Measurements from ENCODE around the gene PGD. TPM values are rescaled to one million over a fixed set of nuclear protein-coding genes. Genes with fewer than 3 reads are reported as not detected.
"Not testable (repeated sequence)": the region's sequence is repeated elsewhere in the genome, so short reads cannot be mapped to it uniquely, and the experiment has no call there.

The PGD gene
- total RNA-seq, 1 donor from 2014 or later: 152 TPM

DNA sequence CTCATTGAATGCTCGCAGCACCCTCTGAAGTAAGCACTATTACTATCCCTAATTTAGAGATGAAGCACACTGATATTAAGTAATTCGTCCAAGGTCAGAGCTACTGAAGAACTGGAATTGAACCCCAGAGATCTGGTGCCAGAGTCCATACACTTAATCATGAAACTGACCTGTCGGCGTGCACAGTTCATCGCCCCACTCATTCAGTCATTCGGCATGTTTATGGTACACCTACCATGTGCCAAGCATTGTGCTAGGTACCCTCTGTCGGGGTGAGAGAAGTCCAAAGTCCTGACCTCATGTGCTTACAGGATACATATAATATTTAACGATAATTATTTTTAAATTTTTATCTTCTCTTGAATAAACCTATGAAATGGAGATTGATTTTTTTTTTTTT, 25.8 kb downstream of the PGD start:
- TF ChIP-seq, protein P1, sequence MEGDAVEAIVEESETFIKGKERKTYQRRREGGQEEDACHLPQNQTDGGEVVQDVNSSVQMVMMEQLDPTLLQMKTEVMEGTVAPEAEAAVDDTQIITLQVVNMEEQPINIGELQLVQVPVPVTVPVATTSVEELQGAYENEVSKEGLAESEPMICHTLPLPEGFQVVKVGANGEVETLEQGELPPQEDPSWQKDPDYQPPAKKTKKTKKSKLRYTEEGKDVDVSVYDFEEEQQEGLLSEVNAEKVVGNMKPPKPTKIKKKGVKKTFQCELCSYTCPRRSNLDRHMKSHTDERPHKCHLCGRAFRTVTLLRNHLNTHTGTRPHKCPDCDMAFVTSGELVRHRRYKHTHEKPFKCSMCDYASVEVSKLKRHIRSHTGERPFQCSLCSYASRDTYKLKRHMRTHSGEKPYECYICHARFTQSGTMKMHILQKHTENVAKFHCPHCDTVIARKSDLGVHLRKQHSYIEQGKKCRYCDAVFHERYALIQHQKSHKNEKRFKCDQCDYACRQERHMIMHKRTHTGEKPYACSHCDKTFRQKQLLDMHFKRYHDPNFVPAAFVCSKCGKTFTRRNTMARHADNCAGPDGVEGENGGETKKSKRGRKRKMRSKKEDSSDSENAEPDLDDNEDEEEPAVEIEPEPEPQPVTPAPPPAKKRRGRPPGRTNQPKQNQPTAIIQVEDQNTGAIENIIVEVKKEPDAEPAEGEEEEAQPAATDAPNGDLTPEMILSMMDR (IDR thresholded peaks at IDR 0.05): no peak

DNA sequence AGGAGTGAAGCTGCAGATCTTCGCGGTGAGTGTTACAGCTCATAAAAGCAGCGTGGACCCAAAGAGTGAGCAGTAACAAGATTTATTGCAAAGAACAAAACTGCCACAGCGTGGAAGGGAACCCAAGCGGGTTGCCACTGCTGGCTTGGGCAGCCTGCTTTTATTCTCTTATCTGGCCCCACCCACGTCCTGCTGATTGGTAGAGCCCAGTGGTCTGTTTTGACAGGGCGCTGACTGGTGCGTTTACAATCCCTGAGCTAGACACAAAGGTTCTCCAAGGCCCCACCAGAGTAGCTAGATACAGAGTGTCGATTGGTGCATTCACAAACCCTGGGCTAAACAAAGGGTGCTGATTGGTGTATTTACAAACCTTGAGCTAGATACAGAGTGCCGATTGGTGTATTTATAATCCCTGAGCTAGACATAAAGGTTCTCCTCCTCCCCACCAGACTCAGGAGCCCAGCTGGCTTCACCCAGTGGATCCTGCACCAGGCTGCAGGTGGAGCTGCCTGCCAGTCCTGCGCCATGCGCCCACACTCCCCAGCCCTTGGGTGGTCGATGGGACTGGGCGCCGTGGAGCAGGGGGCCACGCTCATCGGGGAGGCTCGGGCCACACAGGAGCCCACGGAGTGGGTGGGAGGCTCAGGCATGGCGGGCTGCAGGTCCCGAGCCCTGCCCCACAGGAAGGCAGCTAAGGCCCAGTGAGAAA, 27.1 kb downstream of the PGD start:
- not testable (repeated sequence) for H3K27me3 ChIP-seq; H3K4me1 ChIP-seq; H3K9me3 ChIP-seq; H3K27ac ChIP-seq; DNase-seq (ENCODE audit: low spot score in 2 of 2); H3K36me3 ChIP-seq; H3K4me3 ChIP-seq
- intact Hi-C loops (cut with DNase I): loop anchor here (5.0 kb wide), 1 partner anchor 549 kb away; no protein-coding TSS in a partner anchor

More for the DNA sequence above, 25.8 kb downstream of the PGD start:
- Histone ChIP-seq H3K36me3 (peaks cover 10 to 11% of the 10 kb centered on the region in 2 donors), H3K9me3 (no peaks in the 10 kb centered on the region), H3K4me3 (no peak overlapping the region), H3K27ac (no peak overlapping the region), H3K27me3 (no peaks in the 10 kb centered on the region), H3K4me1 (peaks cover 0 to 2% of the 10 kb centered on the region in 2 donors)
- intact Hi-C loops (cut with DNase I): loop anchor here (5.0 kb wide), 1 partner anchor 547 kb away; no protein-coding TSS in a partner anchor
- no peak for DNase-seq (ENCODE audit: low spot score in 2 of 2)

DNA sequence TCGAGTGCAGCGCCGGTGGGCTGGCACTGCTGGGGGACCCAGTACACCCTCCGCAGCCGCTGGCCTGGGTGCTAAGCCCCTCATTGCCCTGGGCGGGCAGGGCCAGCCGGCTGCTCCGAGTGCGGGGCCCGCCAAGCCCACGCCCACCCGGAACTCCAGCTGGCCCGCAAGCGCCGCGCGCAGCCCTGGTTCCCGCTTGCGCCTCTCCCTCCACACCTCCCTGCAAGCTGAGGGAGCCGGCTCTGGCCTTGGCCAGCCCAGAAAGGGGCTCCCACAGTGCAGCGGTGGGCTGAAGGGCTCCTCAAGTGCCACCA, 27.6 kb downstream of the PGD start:
- not testable (repeated sequence) for DNase-seq (ENCODE audit: low spot score in 2 of 2); H3K27ac ChIP-seq; H3K27me3 ChIP-seq; H3K36me3 ChIP-seq; H3K4me3 ChIP-seq; H3K9me3 ChIP-seq
- intact Hi-C loops (cut with DNase I): loop anchor here (5.0 kb wide), 1 partner anchor 549 kb away; no protein-coding TSS in a partner anchor
- peaks cover 5 to 11% of the 10 kb centered on the region in 2 donors for H3K4me1 ChIP-seq

DNA sequence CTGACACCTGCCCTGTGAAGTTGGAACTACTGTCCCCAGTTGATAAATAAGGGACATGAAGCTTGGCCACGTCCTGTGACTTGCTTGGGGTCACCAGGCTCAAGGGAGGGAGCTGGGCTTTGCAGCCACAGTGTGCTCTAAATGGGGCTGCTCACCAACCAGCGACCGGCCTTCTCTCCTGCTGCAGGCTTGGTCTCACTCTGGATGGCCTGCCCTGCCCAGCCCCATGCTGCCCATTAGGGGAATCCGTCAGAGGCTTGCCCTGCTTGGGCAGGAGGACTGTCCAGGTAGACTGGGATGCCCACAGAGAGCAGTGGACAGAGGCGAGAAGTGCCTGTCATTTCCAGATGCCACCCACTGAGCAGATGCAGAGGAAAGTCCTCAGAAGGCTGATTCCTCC, 30.1 kb downstream of the PGD start:
- TF ChIP-seq, protein P1 (IDR thresholded peaks at IDR 0.05): no peak
- H3K27ac ChIP-seq: no peak overlapping the region
- intact Hi-C loops (cut with DNase I): loop anchor here (1.0 to 5.0 kb wide), 2 partner anchors 52 to 552 kb away; no protein-coding TSS in a partner anchor
- no peak for DNase-seq (ENCODE audit: low spot score in 2 of 2)
- no peaks in the 10 kb centered on the region for H3K9me3 ChIP-seq
- H3K4me3 ChIP-seq: no peak overlapping the region
- no peaks in the 10 kb centered on the region for H3K27me3 ChIP-seq
- no peaks in the 10 kb centered on the region for H3K36me3 ChIP-seq
- peaks cover 5 to 12% of the 10 kb centered on the region in 2 donors for H3K4me1 ChIP-seq

DNA sequence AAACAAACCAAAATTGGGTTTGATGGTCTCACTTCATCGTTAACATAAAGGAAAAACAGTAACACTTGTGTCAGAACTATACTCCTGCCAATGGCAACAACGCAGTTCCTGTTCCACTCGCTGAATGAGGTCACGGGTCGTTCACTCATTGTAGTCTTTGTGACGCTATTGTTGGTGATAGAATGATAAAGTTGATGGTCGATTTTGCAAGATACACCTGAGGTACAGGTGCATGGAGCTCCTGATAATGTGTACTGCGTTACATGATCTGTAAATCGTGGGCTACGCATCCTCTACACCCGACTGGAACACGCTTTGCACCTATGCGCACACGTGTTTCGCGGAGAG, 31.0 kb downstream of the PGD start:
- TF ChIP-seq, protein P1 (IDR thresholded peaks at IDR 0.05): no peak
- peak overlapping the region; percentile 84 to 97 for H3K4me3 ChIP-seq
- no peak overlapping the region for H3K27ac ChIP-seq
- intact Hi-C loops (cut with DNase I): loop anchor here (1.0 to 5.0 kb wide), 5 partner anchors 31 to 553 kb away; partner anchors contain the start of genes DFFA and PGD
- peaks cover 5 to 12% of the 10 kb centered on the region in 2 donors for H3K4me1 ChIP-seq
- H3K27me3 ChIP-seq: no peaks in the 10 kb centered on the region
- H3K9me3 ChIP-seq: no peaks in the 10 kb centered on the region
- DNase-seq (ENCODE audit: low spot score in 2 of 2): no peak
- H3K36me3 ChIP-seq: no peaks in the 10 kb centered on the region

DNA sequence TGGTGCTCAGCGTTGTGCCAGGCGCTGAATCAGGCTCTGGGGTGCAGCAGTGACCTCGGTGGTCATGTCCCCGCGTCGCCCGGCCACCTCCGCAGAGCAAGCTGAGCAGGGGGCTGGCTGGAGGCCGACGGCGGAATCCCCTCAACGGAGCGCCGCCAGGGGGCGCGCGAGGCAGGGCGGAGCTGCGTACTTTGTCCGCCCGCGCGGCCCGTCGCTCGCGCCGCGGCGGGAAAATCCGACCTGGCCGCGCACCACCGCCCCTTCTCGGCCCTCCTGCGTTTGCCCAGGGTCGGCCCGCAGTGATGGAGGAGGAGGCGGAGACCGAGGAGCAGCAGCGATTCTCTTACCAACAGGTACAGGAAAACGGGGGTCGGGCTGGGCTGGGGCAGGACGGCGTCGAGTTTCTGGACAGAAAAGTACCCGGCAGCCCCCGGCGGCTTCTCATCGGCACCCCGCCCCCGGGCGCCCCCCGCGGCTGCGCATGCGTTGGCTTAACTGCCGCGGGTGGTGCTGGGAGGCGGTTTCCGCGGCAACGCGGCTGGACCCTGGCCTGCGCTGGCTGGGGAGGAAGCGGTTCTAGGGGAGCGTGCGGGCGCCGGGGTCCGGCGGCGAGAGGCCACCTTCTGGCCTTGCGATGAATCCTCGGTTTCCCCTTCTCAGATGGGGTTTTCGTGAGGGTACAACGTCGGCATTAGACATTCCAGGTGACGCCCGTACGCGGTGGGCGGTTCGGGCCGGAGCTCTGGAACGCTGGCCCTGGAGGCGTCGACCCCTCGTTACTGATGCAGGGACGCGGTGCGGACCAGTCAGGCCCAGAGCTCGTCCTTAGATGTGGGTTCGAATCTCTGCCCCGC, 31.6 kb downstream of the PGD start, which contains the start of gene CENPS:
TSS of gene CENPS (plus strand) at position 218 of the 854 bp plus-strand sequence. CDS start at position 303, 85 bp downstream.
- peak; percentile 61 to 95 for DNase-seq (ENCODE audit: low spot score in 2 of 2)
- Histone ChIP-seq H3K36me3 (no peaks in the 10 kb centered on the region), H3K9me3 (no peaks in the 10 kb centered on the region), H3K27ac (peak within 1 kb of the TSS; percentile 65 to 71), H3K27me3 (no peaks in the 10 kb centered on the region), H3K4me3 (peak within 1 kb of the TSS; percentile 84 to 97), H3K4me1 (peaks cover 5 to 12% of the 10 kb centered on the region in 2 donors)
- TF ChIP-seq, protein P1 (IDR thresholded peaks at IDR 0.05): peak; percentile 96 to 100 (median 97)
- intact Hi-C loops (cut with DNase I): loop anchor here (1.0 to 2.0 kb wide), 4 partner anchors 31 to 436 kb away; partner anchors contain the start of genes DFFA and PGD

All from ascending aorta (tissue), 2 donors.